ENCODE data around the gene RBP4. TPM values are rescaled to one million over a fixed set of nuclear protein-coding genes. Genes with fewer than 3 reads are reported as not detected.
A peak's percentile ranks its signal among the peaks of the same experiment; 100 is the strongest.
"Not testable (repeated sequence)": the region's sequence is repeated elsewhere in the genome, so short reads cannot be mapped to it uniquely, and the experiment has no call there.

The RBP4 gene
- total RNA-seq, 1 donor from 2014 or later: 2.8 TPM

DNA sequence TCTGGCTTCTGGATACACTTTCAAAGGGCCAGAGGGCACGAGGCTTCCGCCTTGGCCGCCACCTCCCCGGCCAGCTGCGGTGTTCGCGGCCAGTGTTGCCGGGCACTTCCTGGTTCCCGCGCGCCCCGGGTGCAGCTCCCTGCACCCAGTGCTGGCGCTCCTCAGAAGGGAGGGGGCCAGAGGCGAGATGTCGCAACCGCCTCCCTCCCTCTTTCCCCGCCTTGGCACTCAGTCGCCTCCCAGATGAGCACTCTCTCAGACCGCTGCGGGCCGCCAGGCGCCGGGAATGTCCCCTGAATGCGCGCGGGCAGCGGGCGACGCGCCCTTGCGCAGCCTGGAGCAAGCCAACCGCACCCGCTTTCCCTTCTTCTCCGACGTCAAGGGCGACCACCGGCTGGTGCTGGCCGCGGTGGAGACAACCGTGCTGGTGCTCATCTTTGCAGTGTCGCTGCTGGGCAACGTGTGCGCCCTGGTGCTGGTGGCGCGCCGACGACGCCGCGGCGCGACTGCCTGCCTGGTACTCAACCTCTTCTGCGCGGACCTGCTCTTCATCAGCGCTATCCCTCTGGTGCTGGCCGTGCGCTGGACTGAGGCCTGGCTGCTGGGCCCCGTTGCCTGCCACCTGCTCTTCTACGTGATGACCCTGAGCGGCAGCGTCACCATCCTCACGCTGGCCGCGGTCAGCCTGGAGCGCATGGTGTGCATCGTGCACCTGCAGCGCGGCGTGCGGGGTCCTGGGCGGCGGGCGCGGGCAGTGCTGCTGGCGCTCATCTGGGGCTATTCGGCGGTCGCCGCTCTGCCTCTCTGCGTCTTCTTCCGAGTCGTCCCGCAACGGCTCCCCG is 34.4 kb downstream of the RBP4 start, which contains the start of gene FFAR4:
FFAR4 (plus strand) TSS at position 231 of the 842 bp plus-strand sequence; CDS start at position 287, 56 bp downstream.
- no peak for DNase-seq

DNA sequence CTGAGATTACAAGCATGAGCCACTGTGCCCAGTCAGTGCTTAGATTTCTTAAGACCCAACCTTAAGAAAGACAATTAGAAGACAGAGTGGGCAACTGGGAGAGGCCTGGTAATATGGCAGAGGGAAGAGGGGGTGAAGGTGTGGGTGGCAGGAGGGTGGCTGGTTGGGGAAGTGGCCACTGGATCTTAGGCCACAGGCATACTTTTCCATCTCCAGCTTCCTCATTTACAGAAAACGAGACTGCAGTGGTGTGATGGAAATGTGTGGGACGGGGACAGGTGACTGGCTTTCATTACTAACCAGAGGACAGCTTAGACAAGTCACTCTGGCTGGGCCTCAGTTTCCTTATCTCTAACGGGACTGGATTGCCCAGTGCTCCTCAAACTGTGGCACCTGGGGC is 35.6 kb downstream of the RBP4 start:
- no peak for DNase-seq

- no peak for DNase-seq
These were observed 40.5 kb downstream of the RBP4 start for GRCh38 chr10:93560541-93560940.

- DNase-seq: no peak
These were observed 41.5 kb downstream of the RBP4 start for GRCh38 chr10:93559490-93559889.

GRCh38 chr10:93554760-93555432 is 46.1 kb downstream of the RBP4 start:
- DNase-seq: peak; percentile 74

- DNase-seq: no peak
These were observed 46.7 kb downstream of the RBP4 start for GRCh38 chr10:93554316-93554663.

DNA sequence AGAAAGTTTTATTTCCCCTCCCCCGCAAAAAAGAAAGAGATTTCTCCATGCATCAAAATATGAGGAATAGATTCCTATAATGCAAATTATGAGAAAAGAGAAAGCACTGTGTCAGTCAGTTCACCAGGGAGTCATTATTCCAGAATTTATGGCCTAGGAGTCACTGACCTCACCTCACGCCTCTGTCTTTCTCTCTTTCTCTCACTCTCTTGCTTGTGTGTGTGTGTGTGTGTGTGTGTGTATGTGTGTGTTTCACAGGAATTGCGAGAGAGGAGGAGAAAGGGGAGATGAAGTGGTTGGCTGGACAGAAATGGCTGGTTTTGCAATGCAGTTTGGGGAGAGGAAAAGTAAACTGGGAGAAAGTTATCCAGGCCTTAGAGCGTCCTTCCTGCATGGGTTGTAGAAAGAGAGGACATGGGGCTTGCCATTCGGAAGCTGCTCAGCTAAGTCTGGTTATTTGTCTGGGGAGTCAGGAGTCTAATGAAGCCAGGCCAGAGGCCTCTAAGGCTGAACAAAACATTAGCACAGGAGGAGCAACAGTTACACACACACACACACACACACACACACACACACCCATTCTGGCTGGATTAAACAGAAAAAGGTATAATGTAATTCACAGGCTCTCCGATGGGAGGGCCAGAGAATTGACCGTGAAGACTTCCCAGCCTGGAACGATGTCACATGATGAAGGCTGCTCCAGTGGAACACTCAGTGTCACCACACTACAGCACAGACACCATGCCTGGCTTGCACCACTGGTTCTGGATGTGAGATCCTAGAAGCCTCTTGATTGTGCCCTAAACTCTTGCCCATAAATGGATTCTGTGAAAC is 47.3 kb downstream of the RBP4 start:
- DNase-seq: no peak

- DNase-seq: no peak
These were observed 48.3 kb downstream of the RBP4 start for GRCh38 chr10:93552780-93553179.

GRCh38 chr10:93550606-93551005 is 50.4 kb downstream of the RBP4 start:
- DNase-seq: no peak

DNA sequence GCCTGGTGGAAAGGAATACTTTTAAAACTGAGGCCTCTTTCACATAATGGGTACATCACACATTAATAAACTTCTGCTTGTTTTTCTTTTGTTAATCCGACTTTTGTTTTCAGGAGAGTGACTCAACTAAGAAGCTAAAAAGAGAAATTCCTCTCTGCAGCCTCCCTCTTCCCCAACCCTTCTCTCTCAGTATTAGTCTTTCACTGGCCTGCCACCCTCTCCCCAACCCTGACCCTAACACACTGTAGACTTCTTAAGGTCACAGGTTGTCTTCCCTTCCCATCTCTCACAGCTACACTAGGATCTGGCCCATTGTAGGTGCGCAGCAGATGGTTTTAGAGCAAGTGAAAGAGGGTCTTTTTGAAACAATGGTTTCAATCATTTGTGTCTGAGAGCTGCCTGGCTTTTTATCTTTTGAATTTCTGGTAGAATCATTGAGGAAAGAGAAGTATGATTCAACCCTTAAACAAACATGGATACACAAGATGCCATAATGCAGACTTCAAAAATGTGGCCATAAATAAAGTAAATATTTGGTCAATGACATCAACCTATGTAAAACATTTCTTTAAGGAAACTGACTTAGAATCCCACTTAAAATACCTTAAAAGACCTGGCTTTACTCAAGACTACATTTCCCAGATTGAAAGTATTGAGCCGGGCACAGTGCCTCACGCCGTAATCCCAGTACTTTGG is 52.5 kb downstream of the RBP4 start:
- no peak for DNase-seq

DNA sequence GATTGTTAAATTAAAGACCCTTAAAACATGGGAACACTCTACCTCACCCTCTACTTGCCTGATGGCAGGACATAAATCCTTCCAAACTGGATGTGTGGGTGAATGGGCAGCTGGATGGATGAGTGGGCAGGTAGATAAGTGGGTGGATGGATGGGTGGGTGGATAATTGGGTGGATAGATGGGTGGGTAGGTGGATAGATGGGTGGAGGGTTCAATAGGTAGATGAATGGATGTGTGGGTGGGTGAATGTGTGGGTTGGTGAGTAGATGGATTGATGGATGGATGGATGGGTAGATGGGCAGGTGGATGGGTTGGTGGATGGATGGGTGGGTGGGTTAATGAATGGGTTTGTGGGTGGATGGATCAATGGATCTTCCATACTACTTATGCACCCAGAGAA is 53.5 kb downstream of the RBP4 start:
- no peak for DNase-seq

GRCh38 chr10:93546995-93547394 is 54.0 kb downstream of the RBP4 start:
- not testable (repeated sequence) for DNase-seq

- peak; percentile 91 for DNase-seq
These were observed 58.7 kb downstream of the RBP4 start for GRCh38 chr10:93542358-93542791.

Other genes starting within 250 kb of the RBP4 start
- gene MYOF, start 118.9 kb downstream of the RBP4 start, total RNA-seq: 87.9 TPM
- 8.9 TPM for gene CEP55, start 104.6 kb downstream of the RBP4 start, total RNA-seq
- gene FFAR4, start 34.6 kb downstream of the RBP4 start, total RNA-seq: not detected
- not detected for gene PDE6C, start 11.3 kb upstream of the RBP4 start, total RNA-seq
- 19.1 TPM for gene FRA10AC1, start 101.4 kb upstream of the RBP4 start, total RNA-seq
- gene LGI1, start 156.7 kb upstream of the RBP4 start, total RNA-seq: 8.5 TPM

Data from tongue (tissue), 2 donors.